Measurements from ENCODE around the gene JADE1.
A peak's percentile ranks its signal among the peaks of the same experiment; 100 is the strongest.

JADE1 gene

DNA sequence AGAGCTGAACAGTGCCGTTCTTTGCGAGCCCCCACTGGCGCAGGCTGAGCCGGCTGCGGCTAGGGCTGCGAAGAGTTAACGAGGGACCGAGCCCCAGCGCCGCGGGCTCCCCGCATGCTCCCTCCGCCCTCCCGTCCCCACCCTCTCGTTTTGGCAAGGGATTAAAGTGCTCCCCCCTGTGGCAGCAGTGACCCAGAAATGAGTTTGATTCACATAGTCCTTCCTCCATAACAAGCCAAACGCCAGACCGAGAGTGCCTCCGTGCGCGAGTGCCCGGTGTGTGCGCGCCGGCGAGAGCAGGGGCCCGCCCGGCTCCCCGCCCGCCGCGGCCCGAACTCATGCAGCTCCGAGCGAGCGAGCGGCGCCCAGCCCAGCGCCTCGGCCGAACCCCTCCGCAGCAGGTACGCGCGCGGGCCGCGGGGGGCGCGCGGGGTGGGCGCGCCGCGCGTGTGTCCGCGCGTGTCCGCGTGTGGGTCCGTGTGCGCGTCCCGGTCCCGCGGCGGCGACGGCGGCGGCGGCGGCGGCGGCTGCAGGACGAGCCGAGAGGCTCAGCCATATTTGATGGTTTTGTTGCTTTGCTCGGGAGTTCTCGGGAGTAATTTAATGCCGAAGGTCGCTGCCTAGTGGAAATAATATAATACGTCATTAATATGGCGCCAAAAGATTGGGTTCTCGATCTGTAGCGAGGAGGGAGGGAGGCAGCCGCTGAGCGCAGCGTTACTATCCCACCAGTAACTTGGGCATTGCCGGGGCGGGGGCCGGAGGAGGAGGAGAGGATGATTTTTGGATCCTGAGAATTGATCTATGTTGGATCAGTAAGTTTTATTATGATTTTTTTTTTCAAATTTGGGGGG is at the start of gene JADE1:
Gene JADE1, plus strand, starts transcription at position 224 of the 854 bp plus-strand sequence. CDS start 22,059 bp downstream, outside the sequence.
- peak; percentile 88 for DNase-seq

GRCh38 chr4:128766781-128767180 is 42.7 kb upstream of the JADE1 start:
- DNase-seq = no peak

DNA sequence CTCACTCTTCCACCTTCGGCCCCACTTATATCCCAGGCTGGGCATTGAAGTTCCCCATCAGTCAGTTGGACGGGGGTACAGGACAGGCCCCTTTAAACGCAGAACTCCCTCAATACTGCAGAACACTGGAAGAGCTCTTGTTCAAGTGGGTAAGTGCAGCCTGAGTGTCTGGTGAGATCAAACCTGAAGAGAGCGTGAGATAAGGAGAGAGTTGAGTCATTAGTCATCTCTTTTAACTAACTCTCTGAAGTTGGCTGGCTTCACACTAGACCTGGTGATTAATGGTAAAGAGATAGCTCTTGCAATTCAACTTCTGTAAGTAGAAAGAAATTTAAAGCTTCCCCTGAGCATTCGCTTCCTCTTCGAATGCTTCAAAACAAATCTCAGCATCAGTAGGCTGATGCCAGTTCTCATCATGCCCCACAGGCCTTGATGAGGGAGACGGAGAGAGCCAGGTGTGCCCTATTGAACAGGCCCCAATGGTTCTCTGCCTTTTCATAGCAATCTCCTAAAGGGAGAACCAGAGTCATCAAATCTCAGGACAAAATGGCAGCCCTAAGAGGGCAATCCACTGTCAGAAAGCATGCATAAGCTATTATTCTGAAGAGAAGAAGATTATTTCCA is 41.0 kb upstream of the JADE1 start:
- DNase-seq = no peak

- DNase-seq = no peak
Observed at GRCh38 chr4:128769011-128769410, 40.5 kb upstream of the JADE1 start.

DNA sequence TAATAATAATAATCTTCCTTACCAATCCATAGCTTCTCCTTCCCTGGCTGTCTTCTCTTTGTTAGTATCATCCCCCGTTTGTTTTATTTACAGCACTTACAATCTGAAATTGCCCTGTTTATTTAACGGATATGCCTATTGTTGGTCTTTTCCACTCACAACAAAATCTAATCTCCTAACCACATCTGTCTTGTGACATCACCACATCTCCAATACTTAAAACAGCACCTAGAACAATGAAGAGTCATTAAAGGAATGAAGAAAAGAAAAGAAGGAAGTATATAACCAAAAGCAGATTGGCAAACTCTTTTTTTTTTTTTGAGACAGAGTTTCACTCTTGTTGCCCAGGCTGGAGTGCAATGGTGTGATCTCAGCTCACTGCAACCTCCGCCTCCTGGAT is 38.7 kb upstream of the JADE1 start:
- no peak for DNase-seq

DNA sequence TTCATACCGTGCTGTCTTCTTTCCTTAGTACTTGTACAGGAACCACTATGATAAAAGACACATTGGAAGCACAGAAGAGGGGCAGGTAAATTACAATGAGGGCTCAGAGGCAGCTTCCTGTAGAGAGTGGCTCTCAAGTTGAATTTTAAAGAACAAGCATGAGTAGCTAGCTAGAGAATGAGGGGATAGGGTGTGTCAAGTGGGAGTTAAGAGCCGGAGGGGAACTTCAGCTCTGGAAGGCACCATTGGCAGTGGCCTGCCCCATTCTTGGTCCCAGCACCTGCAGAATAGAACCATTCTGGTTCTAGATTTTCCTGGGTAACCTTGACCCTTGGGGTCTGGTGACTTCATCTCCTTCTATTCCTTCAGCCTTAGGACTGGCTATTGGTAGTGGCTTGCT is 34.0 kb upstream of the JADE1 start:
- no peak for DNase-seq

DNA sequence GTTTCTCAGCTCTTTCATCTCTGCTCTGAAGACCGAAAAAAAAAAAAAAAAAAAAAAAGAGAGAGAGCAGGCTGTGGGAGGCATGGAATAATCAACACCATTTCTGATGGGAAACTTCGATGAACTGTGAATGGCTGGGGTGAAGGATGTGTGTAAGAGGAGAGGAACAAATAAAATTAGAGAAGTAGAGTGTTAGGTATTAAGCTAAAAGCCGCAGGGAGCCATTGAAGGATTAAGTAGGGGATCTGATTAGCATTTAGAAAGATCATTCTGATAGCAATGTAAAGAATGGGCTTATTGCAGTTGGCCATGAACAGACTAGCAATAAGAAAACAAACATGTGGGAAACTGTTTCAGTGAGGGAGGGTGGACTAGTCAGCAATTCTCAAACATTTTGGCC is 33.6 kb upstream of the JADE1 start:
- DNase-seq = no peak

GRCh38 chr4:128776794-128777216 is 32.7 kb upstream of the JADE1 start:
- no peak for DNase-seq

GRCh38 chr4:128780688-128781087 is 28.8 kb upstream of the JADE1 start:
- DNase-seq = no peak

DNA sequence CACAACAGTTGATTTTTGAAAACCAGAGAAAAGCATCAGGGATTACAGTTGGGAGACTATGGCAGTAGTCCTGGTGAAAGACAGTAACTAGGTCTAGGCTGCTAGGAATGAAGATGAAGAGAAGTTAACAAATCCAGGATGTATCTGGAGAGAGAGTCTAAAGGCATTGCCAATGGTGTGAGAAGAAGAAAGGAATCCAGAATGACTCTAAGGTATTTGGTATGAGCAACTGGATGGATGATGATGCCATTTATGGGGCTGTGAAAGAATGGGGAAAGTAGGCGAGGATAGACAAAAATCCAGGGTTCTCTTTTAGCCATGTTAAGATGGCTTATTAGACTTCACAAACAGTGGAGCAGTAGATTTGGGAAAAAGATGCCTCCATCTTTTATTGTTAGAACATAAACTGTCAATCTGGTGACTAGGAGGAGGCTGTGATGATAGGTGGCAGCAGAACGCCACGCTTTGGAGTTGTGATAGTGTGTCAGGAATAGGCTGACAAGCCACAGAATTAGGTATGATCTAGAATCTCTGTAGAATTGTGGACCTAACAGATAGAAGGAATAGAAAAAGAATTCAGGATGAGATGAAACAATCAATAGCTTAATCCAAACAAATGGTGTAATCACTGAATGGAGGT is 27.3 kb upstream of the JADE1 start:
- DNase-seq = peak; percentile 49

- DNase-seq = no peak
Observed at GRCh38 chr4:128782875-128783614, 26.5 kb upstream of the JADE1 start.

DNA sequence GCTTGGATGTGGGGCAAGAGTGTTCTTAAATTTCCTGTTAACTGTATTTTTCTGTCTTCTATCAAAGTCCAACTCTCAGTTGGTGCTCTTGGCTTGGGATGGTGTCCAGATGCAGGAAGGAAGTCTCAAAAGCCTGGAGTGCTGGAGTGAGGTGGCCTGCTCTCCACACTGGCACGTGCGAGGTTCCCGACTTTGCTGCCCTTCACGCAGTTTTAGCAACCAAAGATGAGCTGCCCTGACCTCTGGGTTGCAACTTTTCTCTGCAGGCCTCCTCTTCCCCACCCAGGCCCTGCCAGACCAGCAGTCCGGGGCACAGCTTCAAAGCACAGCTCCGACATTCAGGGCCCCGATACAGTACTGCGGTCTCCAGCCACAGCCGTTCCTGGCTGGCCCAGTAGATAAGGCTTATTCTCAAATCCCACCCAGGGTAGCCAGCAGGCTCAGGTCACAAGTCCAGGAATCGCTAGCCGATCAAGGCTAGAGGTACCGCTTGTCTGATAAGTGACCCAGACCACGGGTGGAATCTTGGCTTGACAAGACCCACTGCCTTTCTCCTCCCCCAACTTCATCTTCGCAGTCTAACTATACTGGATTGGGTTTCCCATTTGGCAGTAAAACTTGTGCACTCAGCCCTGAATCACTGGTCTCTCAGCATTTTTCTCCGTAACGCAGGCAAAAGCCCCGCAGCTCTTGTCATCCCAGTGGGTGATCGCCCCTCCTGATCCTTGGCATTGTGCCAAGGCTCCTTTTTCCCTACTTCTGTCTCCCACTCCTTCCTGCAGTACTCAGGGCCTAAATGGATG is 21.8 kb upstream of the JADE1 start:
- no peak for DNase-seq

DNA sequence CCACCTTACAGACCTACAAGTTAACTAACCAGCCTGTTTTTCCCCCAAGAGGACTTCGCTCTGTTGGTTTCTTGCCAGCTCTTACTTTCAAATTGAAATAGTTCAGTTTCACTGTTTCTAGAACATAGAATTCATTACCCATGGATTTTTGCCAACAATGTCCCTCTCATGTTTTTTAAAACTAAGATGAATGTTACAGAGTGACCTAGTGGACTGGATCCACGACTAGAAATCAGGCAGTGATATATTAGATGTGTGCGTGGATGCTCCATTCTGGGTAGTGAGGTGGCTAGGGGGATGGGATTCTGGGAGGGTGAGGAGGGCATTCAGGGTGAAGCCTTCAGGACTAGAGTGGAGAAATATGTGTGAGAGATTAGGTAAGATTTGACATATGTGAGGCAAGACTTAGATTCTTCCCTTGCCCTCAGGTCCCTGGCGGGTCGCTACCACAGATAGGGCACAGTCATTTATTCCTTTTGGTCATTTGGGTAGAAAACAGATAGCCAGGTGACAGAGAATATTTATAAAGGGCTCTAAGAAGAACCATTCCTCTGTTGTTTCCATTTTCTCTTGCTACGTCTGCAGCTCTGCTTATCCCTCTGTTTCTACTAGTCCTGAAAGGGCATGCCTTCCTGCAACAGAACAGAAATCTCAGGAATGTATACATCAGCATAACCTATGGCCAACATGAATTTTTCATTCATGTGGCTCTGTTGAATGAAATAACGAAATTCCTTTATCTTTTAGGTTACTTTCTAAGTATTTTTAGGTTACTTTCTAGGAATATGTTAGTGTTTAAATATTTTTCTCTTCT is 15.4 kb upstream of the JADE1 start:
- DNase-seq = no peak

DNA sequence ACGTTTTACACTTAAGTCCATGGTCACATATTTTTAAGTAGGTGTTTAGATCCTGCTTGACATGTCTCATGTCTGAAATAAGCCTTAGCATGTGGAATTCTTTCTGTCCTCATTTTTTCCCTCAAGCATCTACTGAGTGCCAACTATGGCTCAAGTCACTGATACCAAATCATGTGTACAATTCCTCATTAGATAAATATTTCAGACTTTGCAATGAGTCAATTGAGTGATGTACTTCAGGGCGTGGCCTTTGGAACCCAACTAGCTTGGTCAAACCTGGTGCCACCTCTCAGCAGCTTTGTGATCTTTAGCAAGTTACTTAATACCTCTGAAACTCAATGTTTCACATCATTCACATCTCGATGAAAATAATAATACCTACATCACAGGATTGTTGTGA is 12.6 kb upstream of the JADE1 start:
- no peak for DNase-seq

- DNase-seq = no peak
Observed at GRCh38 chr4:128800284-128800683, 9.2 kb upstream of the JADE1 start.

DNA sequence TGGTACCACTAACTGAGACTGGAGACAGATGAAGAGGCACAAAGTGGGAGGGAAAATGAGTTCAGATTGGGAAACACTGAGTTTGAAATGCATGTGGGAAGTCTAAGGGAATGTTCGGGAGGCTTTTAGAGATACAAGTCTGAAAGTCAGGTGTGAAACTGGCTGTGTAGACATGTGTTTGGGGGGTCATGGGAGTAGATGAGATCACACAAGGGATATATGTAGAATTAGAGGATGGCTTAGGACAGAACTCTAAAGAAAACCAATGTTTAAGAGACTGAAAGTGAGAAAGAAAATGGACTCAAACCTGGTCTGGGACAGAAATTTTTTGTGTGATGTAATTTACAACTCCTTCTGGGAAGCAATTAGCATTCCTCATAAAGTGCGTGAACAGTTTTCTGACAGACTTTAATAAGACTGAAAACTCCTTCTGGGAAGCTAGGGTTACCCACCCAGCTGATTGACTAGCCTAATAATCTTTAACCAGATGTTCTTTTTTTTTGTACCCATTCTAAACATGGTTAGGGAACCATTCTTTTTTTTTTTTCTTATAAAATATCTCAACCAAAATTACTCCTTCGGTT is 8.7 kb upstream of the JADE1 start:
- no peak for DNase-seq

DNA sequence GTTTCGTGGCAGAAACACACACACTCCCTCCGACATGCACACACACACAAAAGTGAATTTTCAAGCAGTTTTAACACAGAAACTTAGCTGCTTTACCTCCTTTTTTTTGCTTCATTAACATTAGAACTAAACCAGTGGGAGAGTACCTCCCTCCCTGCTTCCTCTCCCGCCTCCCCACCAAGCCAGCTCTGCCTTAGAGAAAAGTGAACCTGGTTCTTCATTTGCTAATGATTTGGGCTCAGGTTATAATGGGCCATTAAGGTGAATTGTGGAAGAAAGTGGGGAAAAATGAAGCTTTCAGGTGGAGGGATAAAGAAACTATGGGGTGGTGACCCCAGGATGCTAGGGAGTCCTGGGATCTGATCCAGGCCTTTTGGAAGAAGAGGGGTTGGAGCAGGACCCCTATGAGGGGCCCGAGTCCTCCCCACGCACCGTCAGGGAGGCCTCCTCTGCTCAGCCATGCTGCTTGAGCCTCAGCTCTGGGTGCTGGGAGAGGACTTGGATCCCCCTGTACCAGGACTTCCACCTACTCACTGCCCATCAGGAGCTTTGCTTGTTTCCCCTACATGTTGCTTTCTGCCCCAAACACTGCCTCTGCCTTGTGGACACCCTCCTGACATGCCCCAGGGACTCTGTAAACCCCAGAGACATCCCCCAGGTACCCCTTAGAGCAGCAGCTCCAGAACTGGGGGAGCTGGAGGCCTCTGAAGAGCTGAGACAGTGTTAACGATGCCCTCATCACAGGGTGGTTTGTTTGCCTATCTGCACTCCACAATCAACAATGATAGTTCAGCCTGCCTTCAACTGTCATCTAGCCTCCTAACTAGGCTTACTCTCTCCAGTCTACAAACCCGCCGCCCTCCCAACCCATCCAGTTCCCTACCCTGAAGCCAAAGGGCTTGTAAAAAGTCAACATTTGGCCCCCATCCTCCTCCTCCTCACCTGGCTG is 6.5 kb upstream of the JADE1 start:
- DNase-seq = no peak

- no peak for DNase-seq
Observed at GRCh38 chr4:128803783-128804182, 5.7 kb upstream of the JADE1 start.

- peak; percentile 13 for DNase-seq
Observed at GRCh38 chr4:128810331-128810870, 901 bp downstream of the JADE1 start.
